ENCODE results near the gene CBLB.
A peak's percentile ranks its signal among the peaks of the same experiment; 100 is the strongest.
"Not testable (repeated sequence)": the region's sequence is repeated elsewhere in the genome, so short reads cannot be mapped to it uniquely, and the experiment has no call there.

Gene CBLB

DNA sequence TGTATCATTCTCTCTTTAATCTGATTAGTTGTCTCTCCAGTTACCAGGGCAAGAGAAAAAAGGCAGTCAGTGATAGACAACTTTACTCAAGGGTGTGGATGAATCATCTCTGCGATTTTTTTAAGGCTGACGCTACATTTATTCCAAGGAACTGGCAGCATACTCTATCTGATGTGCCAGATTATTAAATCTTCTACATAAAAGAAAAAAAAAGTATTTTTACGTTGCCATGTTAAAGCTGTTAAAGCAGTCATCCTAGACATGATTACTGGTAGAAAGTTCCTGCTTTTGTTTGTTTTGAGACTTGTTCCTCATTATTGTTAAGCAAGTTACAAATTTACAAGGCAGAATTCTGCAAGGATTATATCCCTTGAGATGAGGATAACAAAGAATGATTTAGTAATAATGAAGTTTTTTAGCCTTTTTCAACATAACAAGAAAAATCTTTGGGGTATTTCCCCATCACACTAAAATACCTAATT, 121.7 kb downstream of the CBLB start:
- peak; percentile 72 for DNase-seq

DNA sequence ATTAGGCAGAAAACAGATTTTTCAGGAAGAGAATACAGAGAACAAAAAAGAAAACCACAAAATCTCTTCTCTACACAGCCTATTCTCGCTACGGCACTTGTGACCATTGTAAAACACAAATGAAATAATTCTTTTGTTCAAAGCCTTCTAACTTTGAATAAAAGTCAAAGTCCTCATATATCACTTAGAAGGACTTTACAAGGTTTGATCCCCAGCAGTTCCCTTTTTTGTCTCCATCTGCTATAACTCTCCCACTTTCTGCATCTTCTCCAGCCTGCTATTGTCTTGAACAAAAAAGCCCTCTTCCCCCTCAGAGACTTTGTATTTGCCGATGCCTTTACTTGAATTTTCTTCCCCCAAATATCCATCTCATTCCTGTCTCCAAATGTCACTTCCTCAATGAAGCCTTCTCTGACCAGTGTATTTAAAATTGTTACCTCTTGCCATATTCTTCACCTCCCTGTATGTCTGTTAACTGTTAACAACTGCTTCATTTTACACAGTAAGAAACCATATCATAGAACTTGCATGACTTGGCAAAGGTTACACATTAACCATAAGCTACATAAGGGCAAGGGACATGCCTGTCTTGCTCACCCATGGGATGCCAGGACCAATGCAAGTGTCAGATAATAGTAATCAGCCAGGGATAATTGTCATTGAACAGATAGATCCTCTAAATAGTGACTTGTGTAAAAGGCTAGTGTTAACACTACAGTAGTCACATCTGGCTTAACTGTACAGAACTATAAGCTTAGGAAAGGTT, 122.4 kb downstream of the CBLB start:
- no peak for DNase-seq

DNA sequence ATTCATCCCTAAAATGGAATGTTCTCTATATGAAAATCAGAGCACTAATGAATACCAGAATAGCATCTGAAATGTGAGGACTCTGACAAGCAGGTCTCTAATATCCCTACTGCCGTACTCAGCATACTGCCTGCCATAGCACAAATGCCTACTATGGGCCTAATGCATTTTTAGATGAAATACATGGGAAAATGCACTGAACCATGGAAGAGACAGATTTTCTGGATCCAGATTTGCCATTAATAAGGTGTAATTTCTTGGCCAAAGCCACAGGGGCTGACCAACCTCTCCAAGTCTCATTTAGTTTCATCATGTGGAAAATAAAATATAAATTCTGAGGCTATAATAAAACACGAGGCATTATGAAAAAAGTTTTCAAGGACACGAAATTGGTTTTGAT, 123.8 kb downstream of the CBLB start:
- no peak for DNase-seq

DNA sequence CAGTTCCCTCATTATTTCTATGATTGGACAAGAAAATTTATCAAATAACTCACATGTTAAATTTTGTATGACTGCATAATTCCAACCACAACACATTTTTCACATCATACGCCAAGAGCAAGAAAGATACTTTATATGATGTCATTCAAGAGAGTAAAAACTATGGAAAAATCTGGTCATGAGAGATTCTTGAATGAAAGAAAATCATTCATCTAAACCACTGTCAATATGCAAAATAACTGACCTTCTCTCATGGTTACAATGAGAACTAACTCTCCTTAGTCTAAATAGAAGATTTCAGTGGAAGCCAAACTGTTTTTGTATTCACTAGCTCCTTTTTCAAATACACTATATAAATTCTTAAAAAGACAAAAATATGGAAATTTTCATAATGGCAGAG, 124.6 kb downstream of the CBLB start:
- DNase-seq: no peak

DNA sequence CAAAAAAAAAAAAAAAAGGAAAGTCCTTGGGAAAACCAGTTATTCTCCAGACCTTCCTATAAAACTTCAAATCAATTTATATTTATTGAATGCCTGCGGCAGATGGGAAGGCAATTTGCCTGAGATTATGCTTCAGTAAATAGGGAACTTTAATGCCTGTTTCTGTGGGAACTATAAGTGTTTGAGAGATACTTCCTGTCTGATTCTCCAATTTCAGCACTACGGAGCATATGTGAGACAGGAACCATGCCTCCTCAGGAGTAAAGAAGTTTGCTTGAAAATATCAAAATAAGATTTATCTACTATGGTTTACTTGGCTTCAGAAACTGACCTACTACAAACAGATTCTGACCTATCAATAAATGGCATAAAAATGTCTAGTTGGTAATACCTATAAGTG, 135.5 kb downstream of the CBLB start:
- no peak for DNase-seq

DNA sequence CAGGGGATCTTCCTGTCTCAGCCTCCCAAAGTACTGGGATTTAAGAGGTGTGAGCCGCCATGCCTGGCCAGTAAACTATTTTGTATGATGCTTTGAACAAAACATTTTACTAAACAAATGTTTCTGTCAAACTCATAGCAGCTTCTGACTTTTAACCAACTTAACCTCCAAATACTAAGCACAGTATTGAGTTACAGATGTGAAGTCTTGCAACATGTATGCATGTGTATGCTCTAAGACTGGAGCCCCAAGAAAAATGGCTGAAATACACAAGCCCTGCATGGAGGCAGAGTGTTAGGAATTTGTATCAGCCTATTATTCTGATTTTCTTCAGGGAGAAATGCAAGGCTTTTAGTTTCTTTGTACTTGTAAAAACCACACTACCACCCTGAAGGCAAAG, 137.1 kb downstream of the CBLB start:
- DNase-seq: no peak

DNA sequence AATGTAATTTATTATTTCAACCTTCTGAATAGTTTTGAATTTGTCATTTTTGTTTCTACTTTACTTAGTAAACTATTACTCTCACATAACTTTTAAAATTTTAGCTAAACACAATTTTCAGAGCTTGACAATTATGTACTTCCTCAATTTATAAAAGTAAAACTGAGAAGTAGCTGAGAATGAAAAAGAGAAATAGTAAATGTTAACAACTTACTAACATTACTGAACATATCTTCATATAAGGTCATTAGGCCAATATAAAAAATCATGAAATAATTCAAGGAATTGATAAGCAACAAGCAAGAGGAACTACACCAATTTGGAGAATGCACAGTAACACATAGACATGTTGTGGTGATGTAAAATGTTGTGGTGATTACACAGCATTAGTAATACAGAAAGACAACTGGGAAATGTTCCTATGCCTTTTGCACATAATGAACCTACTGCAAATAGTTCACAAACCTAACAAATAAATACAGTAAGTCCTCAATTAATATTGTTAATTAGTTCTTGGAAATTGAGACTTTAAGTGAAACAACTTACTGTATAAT, 137.9 kb downstream of the CBLB start:
- no peak for DNase-seq

DNA sequence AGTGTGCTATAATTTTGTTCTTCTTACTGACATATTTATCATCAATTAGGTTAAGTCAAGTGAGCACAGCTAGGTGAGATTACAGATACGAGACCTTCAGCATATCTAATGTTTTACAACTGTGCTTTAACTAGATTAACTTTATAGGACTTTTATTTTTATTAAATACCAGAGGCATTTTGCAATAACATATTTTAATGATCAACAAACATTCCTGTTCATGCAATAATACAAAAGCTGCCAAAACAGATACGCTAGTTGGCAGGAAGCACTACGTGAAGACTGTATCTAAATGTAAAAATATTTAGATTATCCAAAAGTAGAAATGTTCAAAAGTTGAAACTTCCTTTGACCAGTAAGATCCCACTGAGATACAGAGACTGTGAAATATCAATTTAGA, 139.1 kb downstream of the CBLB start:
- DNase-seq: peak; percentile 46

DNA sequence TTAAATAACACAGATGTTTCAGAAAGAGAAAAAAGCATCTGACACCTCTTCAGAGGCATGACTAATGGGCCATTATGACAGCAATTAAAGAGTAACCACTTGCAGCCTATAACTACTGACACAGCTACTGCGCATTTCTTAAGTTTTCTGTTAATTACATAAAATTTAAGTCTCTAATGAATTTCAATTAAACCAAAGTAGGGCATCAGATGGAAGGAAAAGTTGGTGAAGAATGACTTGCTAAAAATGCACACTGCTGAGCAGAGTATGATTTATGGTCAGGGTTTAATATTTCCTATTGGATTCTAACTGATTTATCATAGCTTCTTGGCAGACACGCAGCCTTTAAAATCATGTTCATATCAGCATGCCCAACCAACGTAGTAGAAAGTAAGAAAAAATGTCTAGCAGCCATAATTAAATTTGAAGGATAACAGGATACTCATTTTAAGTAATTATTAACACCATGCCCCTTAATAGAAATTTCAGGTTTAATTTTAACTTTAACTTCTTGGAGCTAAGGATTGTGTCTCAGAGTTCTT, 140.0 kb downstream of the CBLB start:
- peak; percentile 27 for DNase-seq

DNA sequence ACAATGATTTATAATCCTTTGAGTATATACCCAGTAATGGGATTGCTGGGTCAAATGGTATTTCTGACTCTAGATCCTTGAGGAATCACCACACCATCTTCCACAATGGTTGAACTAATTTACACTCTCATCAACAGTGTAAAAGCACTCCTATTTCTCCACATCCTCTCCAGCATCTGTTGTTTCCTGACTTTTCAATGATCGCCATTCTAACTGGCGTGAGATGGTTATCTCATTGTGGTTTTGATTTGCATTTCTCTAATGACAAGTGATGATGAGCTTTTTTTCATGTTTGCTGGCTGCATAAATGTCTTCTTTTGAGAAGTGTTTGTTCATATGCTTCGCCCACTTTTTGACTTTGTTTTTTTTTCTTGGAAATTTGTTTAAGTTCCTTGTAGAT, 141.8 kb downstream of the CBLB start:
- not testable (repeated sequence) for DNase-seq

DNA sequence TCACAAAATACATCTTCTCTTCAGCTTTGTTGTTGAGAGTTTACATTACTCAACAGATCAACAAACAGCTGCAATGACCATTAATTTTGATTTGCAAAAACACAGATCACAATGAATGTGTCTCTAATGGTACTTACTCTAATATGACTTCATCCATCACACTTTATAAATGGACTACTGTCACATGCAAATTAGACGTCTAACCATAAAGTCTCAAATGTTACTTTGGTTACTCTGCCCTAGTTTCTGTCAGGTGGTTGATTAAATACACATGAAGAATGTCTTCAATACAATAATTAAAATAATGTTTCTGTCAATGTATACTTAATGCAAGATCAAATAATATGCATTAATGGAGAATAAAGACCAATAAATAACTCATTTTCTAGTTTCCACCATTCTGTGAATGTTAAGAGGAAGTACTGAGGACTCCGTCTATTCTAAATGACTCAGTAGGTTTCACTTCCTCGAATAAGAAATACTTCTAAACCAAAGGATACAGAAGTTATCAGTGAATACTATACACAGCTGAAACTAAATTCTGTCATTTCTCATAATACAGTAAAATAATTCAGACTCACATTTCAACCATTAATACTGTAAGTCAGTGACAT, 145.8 kb downstream of the CBLB start:
- no peak for DNase-seq

DNA sequence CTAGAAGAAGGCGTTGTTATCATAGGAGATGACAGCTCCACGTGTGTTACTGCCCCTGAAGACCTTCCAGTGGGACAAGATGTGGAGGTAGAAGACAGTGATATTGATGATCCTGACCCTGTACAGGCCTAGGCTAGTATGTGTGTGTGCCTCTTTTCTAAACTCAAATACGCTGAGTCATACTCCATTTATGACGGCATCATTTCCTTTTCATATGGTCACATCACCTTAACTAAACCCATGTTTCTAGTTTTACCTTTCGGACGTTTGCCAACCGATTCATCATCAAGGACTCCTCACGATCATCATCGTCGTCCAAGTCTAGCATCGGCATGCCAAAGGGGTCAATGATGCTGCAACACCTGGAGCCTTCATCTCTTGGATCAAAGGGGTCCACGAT, 149.0 kb downstream of the CBLB start:
- no peak for DNase-seq

DNA sequence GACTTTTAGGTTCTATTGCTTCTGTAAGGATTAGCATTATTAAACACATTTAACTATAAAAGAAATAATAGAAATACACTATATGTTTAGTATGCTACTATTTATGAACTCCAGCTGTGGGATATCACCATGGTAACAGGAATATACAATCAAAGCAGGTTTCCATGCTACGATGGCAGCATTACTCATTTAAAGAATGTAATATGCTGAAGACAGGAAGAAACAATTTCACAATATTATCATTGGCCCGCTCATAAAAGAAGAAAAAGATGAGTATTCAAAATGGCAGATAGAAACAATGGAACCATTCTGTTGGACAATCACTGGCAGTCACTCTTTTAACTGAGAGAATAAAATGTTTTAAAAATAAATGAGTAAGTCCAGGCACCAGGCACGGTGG, 153.4 kb downstream of the CBLB start:
- peak; percentile 71 for DNase-seq

DNA sequence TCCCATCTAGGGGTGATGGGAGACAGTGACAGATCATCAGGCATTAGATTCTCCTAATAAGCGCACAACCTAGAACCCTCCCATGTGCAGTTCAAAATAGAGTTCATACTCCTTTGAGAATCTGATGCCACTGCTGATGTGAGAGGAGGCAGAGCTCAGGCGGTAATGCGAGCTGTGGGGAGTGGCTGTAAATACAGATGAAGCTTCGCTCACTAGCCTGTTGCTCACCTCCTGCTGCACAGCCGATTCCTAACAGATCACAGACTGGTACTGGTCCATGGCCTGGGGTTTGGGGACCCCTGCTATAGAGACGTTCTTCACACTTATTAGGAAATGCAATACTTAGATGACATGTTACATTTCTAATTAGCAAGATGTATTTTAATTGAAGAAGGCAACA, 154.4 kb downstream of the CBLB start:
- no peak for DNase-seq

DNA sequence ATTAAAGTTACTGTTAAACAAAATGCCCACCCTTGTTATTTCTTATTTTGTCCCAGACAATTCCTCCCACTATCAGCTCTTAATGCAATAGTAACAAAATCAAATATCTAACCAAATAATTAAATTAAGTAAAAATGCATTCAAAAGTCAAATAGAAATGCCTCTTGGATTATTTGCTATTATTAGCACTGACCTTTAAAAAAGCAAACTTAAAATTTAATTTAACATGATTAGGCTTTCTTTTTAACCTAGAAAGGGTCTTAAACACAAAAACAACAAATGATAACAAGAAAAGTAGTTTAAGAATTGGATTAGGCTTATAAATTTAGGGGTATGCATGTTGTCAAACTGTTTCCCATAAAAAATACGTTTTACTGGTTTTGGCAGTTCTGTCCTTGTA, 159.8 kb downstream of the CBLB start:
- no peak for DNase-seq

DNA sequence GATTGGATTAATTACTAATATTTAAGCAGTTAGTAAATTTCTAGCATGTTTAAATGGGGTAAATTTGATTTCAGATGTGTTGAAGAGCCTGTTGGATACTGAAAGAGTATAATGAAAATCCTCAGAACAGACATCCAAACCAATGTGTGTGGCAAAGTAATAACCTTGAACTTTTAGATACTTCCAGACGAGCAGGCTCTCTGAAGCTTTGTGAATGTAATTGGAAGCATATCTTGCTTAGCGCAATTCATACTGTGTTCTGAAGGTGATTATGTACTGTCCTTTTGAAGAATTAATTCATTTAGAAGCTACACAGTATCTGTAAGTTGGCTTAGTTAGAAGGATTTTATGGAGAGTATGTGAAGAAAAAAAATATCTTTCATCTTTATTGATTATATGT, 161.8 kb downstream of the CBLB start:
- DNase-seq: no peak

DNA sequence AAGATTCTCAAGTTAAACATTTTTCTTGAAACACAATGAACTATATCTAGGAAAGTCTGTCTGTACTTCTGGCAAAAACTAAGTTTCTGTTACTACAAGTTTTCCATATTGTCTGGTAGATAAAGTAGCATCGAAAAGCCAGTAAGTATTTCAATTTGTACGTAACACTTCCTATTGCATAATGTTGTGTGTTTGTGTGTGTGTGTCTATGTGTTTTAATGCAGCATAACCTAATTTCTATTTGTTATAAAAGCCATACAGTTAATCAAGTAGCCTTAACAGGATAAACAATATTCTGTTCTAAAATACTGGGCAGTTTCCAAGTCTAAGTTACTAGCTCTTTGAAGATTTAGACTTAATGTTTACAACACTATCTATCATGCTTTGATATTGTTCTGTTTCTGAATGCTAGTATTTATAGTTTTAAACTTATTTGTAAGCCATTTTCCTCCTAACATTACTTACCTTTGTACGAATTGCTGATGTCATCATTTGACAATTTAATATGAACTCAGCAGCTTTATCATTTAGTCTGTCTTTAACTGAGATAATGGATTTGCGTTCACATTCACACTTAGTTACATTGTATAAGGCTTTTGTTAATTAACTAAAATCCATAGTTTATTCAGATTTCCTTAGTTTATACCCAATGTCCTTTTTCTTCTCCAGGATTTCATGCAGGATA, 163.9 kb downstream of the CBLB start:
- DNase-seq: no peak

DNA sequence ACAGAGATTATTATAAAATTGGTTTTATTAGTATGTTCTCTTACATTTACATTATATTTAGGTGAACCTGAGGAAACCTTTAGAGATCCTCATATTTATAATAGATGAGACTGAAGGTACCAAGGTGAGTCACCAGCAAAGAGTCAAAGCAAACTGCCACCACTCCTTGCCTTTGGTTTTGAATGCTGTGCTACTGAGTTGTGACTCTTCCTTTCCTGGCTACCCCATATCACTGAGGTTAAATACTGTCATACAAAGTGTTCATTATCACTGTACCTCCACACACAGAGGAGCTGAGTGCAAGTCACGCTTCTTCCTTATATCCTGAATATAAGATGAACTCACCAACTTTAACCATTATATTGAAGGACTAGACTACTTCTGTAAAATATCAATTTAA, 168.2 kb downstream of the CBLB start:
- no peak for DNase-seq

DNA sequence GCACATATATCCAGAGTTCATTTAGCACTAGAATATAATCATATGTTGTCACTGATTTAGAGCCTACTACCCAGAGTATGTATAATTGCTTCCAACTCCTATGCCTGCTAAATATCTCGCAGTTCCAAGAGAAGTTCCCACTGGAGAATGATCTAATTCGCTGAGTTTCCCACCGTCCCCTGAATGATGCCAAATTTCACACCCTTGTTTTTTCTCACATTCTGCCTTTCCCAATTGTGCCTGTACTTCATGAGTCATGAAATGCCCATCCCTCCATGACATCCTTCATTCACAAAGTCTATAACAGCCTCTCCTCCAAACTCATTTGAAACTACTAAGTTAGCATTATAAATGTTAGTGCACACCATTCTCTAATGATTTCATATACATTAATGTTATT, 177.2 kb downstream of the CBLB start:
- no peak for DNase-seq

DNA sequence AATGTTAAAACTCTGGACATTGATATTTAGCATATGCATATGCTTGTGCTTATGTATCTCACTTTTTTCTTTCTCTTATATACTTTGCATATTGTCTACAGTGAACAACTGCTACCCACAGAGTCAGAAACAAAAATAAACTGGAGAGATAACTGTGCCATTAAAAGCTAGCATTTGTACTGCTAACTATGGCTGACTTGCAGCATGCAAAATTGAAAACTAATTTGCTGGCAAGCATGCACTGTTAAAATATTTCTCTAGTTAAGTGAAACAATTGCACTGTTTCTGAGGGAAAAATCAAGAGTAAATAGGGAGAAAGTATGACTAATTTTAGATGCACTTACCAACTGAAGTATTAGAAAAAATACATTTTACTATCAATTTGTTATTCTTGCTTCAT, 177.8 kb downstream of the CBLB start:
- DNase-seq: no peak

DNA sequence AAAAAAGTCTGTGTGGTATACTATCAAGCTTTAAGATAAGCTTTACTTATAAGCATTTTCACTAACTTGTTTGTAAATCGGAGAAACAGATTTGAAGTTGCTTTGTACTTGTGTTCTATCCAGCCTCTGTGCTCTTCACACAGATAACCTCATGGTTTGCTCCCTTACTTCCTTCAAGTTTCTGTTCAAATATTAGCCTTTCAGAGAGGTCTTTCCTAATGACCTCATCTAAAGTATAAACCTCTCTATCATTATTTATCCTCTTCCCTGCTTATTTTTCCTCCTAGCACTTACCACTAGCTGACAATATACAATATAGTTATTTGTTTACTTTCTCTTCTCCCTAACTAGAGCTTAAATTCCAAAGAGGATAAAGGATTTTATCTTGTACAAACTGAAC, 180.0 kb downstream of the CBLB start:
- DNase-seq: no peak

DNA sequence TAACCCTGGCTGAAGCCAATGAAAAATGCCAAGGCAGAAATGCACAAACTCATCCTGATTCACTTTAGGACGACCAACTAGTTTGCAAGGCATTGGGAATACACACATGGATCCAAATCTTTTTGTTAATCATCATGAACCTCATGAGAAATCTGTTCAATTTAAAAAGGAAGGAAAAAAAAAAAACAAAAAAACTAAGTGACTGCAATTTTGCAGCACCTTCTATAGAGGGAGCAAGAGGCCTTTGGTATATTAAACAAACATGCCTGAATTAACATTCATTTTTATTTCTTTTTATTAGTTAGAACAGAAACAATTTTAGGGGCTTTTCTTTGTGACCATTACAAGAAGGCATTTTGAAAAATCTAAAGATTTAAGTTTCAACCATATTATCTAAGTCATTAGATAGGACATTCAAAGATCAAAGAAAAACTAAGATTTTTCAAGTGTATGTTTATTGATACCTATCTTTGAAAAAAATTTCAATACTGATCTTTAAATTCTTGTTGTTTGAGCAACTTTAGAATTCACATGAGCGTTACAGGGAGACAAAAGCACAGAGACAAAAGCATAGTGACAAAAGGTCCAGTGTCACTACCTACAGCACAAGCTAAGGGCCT, 182.4 kb downstream of the CBLB start:
- DNase-seq: peak; percentile 32

DNA sequence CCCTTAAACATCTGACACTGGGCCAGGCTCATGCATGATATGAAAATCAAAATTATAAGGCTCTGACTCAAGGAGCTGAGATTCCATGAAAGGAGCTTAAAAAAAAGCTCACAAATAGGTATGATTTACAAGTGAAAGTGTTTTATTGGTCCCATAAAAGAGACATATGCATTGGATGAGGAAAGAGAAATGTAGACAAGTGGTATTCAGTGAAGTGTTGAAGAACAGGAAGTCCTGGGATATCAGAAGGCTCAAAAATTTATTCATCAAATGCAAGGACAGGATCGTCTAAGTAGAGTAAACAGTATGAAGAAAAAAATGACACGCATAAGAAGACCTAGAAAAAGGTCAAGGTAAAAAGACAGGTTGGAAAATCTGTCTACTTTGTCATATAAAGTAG, 188.9 kb downstream of the CBLB start:
- no peak for DNase-seq

Data from fibroblast of upper back skin (primary cell).